Astrocyte (in vitro differentiated cells and primary cell): ENCODE results near the gene SND1.

ENCODE experiments used
- EZH2 ChIP-seq: IDR thresholded peaks from 2 replicates; pipeline ENCODE4 v1.6.1; 2012; ENCODE audit warnings: mild to moderate bottlenecking, low read length, inconsistent platforms; ENCODE audit not compliant: insufficient read depth
- TF ChIP-seq, protein P1 (sequence below): IDR thresholded peaks from 2 replicates; pipeline ENCODE4 v1.5.1; 2011; ENCODE audit warnings: low read depth, mild to moderate bottlenecking, inconsistent platforms, low read length, moderate library complexity; ENCODE audit not compliant: insufficient read depth

DNA sequence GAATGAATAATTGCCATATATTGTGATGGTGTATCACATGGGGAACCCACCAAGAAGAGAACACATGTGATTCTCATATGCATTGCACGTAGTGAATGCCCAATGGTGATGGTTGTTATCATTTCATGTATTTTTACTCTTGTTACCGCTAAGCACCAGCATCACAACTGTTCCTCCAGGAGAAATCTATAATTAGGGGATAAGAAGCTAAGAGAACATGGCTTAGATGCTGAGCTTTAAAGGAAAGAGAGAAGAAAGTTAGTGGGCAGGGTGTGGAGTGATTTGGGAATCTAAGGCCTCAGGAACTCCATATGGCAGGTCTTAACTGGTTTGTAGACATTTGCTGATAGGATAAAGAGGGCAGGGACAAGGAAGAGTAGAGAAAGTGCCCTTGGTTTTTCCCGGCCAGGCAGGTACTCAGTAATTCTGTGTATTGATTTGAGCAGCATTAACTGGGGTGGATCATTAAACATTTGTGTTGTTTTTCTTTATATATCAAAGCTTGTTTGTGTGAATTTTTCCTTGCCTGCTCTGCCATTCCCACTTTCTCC, 233.3 kb downstream of the SND1 start:
- TF ChIP-seq, protein P1, sequence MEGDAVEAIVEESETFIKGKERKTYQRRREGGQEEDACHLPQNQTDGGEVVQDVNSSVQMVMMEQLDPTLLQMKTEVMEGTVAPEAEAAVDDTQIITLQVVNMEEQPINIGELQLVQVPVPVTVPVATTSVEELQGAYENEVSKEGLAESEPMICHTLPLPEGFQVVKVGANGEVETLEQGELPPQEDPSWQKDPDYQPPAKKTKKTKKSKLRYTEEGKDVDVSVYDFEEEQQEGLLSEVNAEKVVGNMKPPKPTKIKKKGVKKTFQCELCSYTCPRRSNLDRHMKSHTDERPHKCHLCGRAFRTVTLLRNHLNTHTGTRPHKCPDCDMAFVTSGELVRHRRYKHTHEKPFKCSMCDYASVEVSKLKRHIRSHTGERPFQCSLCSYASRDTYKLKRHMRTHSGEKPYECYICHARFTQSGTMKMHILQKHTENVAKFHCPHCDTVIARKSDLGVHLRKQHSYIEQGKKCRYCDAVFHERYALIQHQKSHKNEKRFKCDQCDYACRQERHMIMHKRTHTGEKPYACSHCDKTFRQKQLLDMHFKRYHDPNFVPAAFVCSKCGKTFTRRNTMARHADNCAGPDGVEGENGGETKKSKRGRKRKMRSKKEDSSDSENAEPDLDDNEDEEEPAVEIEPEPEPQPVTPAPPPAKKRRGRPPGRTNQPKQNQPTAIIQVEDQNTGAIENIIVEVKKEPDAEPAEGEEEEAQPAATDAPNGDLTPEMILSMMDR: no peak
- no peak for TF ChIP-seq EZH2
